Raji (cell line): ENCODE measurements around the gene ABTB1.

Experiments used
- POLR2A ChIP-seq: IDR thresholded peaks from 2 replicates; pipeline ENCODE4 v1.6.1; 2011; ENCODE audit warnings: low read depth, low read length, control low read depth; ENCODE audit not compliant: insufficient read depth

ABTB1 gene

DNA sequence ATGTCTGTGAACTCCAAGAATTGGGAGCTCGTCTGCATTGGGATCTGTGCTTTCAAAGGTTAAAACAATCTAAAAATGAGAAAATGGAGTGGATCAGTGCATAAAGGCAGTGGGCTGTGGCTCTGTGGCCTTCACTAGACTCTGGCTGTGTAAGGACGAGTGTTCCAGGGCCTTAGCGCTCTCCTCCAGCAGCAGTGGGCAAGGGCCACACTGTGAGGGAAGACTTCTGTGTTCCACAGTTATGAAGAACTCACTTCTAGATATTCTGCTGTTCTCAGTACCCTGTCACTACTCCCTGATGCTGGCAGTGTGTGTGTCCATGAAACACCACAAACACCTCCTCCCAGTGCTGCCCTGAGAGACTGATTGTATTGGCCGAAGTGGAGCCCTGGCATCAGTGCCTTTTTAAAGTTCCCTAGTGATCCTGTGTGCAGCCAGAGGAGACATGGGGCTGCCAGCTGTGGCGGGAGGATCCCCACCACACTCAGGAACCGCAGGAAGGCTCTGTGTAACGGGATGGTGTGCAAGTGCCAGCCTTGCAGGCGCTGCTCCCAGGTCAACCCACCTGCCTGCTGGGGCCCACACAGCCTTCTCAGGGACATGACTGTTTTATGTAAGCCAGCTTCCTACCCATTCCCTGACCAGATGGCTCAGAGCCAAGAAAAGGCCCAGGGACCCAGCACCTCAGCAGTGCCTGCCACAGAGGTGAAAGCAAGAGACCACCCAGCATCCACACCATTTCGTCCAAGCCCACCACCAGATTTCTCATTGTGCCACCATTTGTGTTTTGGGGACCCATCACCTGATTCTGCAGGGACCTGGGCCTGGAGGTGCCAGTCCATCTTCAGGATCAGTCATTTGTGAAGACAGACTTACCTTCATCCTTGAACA is 40.4 kb downstream of the ABTB1 start:
- no peak for TF ChIP-seq POLR2A

DNA sequence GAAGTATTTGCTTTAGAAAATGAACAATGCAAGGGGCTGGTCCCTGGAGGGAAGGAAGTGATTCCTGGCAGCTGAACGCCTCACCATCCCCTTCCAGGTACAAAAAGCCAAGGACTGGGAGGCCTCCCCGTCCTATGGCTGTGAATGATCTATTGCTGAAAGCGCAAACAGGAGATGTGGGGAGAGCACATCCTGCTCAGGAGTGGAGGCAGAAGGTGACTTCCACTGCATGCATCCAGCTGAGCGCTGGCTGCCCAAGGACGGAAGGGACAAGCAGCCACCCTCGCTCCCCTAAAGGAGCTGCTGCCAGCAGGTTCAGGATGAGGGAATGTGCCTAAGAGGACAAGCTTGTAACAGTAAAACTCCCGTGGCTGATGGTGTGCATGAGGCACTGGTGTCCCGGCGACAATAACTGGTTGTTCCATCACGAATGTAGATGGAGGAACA is 41.4 kb downstream of the ABTB1 start:
- no peak for TF ChIP-seq POLR2A

DNA sequence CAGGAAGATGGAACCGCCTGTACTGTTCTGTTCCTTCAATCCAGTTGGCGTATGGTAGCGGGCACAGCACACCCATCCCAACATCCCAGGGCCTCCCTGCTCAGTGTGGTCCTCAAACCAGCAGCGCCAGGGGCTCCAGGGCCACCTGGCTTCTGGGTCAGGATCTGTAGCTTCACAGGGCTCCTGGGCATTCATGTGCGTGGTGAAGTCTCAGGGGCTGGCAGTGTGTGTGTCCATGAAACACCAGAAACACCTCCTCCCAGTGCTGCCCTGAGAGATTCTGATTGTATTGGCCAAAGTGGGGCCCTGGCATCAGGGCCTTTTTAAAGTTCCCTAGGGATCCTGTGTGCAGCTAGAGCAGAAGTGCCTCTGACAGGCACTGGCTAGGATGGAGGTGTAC is 42.1 kb downstream of the ABTB1 start:
- TF ChIP-seq POLR2A = no peak

DNA sequence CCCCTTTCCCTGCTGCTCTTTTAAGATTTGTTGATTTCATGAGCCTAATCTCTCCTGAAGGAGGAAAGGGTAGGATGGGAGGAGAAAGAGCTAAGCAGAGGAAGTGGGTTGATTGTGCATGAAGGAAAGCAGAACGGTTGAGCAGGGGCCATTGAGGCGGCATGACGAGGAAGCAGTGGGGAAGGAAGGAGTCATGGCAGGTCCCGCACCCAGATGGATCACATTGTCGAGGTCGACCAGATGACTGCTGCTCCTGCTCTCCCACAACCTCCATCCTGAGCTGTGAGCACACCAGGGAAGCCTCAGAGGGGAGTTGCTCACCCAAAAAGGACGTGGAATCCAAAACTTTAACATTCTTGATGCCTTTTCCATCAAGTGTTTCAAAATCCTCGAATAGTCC is 42.8 kb downstream of the ABTB1 start:
- TF ChIP-seq POLR2A = no peak

DNA sequence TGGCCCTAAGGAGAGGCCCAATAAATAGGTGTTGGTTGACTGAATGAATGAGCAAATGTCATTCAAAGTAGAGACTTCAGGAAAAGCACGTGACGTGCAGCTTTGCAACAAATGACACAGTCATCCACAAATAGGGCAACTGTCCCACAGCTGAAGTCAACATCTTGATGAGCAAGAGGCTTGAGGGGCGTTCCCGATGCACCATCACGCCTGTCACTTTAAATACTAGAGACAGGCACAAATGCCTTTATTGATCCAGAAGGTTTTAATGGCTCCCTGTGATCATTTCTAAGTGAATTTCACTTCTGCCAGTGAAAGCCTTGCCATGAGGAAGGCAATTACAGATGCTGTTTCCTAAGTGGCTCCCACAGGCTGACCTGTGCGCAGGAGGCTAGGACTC is 43.6 kb downstream of the ABTB1 start:
- no peak for TF ChIP-seq POLR2A

DNA sequence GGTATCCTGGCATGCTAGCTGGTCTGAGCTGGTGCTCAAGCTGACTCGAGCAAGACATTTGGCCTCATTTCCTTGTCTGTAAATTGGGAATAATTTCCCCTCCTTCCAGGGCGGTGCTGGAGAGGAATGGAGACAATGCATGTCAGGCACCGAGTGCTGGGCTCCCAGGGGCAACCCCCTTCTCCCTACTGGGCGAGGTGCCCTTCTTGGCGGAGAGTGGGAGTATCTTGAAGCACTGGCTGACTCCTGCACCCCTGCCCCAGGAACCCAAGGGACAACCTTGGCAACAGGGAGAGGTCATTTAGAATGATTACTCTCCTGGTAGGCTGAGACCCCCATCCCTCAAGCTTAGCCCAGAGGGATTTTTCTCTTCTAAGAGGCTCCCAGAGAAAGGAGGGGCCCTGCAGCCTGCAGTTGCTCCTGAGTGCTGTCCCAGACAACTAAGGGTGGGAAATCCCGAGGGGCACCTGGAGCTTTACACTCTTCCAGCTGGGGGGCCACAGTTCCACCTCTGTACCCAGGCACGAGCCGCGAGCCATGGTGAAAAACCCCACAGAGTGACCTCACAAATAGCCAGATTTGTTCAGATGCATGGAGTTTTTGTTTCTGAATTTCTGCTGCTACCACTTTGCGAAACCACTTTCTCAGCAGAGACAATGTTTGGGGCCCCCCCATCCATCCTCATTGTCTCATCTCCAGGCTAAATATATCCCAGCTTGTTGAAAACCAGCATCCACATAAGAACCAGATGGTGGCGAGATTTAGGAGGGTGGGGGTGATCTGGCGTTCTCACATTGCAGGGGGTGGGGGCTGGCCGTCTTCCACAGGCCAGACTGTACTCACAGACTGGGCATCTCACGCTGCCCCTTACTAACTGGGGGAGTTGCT is 44.8 kb downstream of the ABTB1 start:
- TF ChIP-seq POLR2A = no peak

DNA sequence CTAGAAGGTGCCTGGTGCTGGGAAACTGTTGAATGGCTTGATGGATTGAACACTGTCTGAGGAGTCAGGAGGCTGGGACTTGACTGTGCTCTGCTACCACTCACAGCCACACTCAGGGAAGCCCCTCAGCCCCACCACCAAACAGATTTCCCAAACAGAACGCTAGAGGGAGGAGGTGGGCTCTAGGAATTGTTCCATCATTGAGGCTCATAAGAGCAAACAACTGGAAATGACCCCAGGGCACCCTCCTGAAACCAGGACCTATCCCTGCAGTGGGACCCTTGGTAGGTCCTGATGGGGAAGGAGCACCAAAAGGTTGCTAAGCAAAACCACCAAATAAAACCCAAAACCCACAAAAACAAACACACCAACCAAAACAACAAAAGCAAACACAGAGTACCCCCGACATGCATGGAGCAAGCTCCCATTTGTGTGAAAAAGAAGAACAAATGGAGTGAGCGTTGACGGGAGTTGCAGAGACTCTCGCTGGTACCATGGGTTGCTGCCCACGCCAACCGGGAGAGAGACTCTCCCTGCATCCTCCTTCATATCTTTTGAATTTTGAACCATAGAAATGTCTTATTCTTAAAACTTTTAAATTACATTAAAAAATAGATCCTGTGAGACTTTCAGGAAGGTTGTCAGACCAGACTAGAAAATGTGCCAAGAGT is 45.6 kb downstream of the ABTB1 start:
- no peak for TF ChIP-seq POLR2A

DNA sequence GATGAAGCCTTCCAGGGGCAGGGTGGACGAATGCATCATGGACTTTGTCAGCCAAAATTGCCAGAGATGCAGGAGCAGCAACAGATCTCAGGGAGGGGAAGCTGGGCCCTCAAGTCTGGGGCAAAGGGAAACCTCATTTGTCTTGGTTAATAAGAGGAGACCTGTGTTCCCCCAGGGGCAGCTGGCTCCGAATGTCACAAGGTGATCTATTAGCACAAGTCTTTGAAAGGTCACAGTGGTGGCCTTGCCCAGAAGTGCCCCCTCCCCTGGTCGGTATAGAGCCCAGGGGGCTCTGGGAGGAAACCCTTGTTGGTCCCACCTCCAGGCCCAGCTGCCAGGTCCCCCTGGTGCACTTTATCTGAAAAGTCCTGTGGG is 46.2 kb downstream of the ABTB1 start:
- no peak for TF ChIP-seq POLR2A

DNA sequence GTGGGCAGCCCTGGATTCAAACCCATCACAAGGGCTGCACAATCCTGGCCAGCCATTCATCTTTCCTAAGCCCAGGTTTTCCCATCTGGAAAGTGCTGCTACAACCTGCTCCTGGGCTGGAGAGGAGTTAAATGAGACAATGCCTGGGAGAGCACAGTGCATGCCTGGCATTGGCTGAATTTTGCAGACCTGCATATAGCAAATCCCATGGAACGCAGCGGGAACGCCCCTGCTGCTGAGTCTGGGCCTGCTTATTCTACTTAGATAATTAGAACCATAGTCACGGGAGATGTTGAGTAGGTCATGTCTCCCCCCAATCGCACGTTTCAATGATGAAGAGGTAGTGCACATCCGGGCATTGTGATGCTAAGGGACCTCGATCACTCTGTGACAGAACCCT is 46.6 kb downstream of the ABTB1 start:
- no peak for TF ChIP-seq POLR2A

DNA sequence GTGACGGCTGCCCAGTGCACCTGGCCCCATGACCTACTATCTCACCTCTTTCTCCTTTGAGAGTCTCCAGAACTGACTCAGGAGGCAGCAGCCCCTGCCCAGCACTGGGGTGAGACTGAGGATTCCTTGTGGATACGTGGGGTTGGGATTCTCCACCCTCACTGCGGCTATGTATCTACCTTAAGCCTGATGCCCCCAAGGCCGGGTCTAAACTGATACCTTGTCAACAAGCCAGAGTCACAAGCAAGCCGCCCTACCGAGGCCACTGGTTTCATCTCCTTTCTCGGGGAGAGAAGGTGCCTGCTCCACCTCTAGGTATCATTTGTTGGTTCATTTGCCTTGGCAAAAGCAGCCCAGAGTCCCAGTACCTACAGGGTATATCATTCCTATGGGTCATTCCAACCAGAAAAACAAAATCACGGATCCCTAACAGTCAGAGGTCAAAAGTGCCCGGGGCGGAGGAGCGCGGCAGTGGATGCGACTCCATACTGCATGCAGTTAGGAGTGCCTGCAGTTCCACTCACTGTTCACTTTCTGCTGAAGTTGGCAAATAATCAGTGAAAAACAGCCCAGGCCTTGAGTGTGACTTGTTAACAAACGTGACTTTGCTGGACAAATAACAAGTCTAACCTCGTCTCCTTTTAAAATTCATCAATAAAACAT is 47.5 kb downstream of the ABTB1 start:
- TF ChIP-seq POLR2A = no peak

DNA sequence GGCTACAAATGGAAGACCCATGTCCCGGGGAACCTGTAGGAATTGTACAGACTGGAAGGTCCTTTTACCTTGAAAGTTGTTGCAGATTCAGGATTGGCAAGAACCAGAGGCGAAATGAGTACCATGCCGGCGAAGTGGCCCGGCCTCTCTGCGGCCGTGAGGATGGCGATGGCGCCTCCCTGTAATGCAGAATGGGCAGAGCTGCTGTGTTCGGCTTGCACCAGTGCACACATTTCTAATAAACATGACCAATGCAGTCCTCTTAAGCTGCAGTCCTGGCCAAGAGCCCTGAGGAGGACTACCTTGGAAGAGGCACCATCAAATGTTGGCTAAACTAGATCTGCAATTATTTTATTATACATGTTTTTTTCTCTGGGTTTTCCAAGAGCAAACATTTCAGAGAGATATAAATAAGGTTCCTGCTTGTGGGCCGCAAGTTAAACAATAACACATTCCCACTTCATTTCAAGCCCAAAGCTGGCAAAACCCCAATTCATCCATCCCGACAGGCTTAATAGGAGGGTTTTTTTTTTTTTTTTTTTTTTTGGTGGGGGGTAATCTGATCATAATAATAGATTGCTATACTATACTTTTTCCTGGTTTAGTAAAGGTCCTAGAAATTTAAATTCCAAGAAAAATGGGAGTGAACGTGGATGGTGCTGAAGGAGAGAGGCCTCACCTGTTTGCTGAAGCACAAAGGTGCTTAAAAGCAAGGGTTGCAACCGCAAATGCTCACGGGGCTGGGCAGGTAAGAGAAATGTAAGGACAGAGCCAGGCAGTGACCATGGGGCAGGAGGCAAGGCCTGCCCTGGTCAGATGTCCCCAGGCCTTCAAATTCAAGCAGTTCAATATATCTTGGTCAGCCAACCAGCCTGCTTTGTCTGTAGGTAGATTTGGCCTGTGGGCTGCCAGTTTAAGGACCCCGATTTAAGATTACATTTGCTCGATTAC is 48.5 kb downstream of the ABTB1 start:
- TF ChIP-seq POLR2A = no peak

DNA sequence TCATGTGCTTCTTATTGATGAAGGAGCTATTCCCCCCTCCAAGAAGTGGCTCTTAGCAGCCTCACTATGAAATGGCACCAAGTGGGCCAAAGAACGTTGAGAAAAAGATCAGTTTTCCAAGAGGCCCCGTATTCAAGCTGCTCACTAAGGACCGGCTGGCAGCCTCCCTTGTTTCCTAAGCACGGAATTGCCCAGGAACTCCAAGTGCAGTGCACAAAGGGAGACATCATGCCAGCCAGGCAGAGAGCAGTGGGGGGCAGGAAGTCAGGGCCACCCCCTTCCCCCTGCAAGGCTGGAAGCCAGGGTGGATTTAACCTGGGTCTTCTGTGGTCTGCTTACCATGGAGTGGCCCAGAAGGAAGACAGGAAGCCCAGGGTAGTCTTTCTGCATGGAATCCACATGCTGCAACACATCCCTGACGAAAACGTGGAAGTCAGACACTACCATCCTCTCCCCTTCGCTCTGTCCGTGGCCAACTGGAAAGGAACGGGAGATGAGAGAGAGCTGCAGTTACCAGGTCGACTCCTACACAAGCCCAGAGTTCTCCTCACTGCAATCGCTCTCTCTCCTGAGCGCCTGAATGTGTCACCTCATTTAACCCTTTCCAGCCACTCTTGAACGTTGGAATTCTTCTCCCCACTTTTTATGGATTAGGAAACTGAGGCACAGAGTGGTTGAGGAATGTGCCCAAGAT is 49.5 kb downstream of the ABTB1 start:
- TF ChIP-seq POLR2A = no peak

DNA sequence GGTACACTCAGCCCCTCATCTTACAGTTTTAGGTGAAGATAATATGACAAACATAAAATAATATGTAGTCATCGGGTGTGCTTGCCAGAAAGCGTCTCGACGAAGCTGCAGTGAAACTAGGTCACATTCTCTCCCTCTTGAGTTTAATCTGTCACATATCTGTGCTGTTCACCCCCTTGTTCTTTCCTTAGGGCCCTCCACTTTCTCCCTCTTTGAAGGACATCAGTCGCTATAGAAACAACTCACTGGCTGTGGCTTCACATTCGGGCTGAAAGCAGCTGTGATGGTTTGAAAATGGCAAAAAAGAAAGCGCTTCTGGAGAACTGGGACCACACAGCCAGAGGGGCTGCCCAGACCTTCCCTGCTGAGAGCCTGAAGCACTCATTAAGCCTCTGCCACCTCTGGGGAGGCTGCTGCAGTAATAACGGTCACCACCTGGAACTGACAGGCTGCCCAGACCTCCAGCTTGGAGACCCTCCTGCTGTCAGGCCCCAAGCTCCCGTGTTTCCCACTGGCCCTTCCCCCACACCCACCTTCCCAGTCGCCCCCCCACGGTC is 50.3 kb downstream of the ABTB1 start:
- no peak for TF ChIP-seq POLR2A
